HG03432 (cell line): ENCODE results near the gene SLC23A1.
A peak's percentile ranks its signal among the peaks of the same experiment; 100 is the strongest.
"Not testable (repeated sequence)": the region's sequence is repeated elsewhere in the genome, so short reads cannot be mapped to it uniquely, and the experiment has no call there.

ENCODE experiments used
- ATAC-seq: cut with Tn5 transposase; IDR thresholded peaks from one replicate; pipeline ENCODE4 v1.9.1; 2021; ENCODE audit warnings: mild to moderate bottlenecking, moderate library complexity; ENCODE audit not compliant: unreplicated experiment

Gene SLC23A1

DNA sequence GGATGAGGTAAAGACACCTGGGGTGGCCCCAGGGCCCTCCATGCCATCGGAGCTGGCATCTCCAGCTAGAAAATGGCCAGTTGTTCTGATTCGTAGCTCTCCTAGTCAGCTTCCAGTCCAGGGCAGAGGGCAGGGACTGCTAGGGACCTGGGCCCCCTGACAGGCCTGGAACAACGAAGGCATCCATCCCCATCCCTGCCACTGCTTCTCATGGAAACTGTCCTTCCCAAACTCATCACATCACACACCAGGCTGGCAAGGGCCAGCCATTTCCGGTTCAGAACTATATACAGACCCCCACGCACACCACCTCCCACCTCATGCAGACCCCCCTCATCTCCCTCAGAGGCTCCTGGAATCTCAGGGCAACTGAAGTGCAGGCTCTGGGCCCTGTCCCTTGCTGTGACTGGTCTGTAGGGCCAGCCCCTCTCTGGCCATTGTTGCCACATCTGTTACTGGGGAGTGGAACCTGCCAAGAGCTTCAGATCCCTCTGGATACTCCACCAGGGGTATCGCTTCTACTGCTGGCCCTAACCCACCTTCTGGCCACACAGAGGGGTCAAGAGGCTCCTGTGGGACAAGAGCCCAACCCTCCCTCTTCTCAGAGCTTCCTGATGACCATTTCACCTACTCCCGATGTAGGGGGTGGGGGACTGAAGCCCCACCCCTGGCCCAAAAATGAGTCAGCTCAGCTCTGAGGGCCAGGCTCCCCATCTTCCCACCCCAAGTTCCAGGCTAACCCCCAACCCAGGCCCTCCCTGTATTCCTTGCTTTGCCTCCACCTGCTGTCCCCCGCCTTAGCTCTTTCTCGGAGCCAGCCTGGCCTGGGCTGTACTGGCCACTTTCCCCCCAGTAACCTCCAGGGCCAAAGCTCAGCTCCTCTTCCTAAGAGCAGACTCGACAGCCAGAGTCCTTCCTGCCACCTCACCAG, 7.8 kb upstream of the SLC23A1 start:
- ATAC-seq, result no peak

GRCh38 chr5:139389701-139390638, 6.9 kb upstream of the SLC23A1 start, which contains the start of gene MZB1:
MZB1 (minus strand) TSS chr5:139389913; CDS start chr5:139389856, 57 bp downstream.
- ATAC-seq, result peak; percentile 39

- no peak for ATAC-seq
Measured at GRCh38 chr5:139388198-139388821, 5.2 kb upstream of the SLC23A1 start.

DNA sequence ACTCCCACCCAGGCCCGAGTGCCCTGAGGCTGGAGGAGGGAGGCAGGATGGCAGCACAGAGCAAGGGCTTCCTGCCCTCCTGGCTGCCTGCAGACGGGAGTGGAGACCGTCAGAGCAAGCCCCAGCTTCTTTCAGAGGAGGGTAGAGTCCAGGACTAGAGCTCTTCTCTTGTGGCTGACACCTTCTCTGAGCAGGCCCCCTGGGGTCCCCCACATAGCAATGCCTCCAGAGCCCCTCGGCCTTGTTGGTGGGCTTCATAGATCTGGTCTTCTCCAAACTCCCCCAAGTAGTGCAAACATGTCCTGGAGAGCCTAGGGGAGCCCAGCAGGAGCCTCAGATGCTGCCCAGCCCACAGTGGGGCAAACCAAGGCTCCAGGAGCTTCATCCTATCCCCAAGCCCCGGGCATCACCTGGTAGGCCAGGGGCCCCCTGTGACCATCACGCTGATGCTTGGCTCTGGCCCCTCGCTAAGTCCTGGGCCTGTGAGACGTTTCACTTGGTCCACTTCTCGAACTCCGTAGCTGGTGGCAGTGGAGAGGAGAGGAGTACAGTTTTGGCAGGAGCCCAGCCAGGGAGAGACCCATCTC, 4.6 kb upstream of the SLC23A1 start:
- ATAC-seq, result no peak

DNA sequence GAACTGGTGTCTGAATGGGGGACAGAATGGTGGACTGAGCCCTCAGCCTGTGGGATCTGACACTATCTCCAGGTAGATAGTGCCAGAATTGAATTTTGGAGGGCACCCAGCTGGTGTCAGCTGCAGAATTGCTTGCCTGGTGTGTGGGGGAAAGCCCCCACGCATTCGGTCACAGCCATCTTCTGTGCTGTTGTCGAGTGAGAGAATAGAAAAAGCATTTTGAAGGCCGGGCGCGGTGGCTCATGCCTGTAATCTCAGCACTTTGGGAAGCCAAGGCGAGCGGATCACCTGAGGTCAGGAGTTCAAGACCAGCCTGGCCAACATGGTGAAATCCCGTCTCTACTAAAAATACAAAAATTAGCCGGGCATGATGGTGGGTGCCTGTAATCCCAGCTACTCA, 3.9 kb upstream of the SLC23A1 start:
- not testable (repeated sequence) for ATAC-seq

DNA sequence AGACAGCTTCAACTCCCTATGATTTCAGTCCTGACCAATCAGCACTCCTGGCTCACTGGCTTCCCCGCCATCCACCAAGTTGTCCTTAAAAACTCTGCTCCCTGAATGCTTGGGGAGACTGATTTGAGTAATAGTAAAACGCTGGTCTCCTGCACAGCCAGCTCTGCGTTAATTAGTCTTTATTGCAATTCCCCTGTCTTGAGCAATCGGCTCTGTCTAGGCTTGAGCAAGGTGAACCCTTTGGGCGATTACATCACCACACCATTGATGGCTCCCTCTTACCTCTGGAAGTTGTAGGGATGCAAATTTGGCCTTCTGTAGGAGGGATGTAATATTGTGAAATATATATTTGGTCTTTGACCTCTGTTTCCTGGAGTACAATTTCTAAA, 2.9 kb upstream of the SLC23A1 start:
- no peak for ATAC-seq

DNA sequence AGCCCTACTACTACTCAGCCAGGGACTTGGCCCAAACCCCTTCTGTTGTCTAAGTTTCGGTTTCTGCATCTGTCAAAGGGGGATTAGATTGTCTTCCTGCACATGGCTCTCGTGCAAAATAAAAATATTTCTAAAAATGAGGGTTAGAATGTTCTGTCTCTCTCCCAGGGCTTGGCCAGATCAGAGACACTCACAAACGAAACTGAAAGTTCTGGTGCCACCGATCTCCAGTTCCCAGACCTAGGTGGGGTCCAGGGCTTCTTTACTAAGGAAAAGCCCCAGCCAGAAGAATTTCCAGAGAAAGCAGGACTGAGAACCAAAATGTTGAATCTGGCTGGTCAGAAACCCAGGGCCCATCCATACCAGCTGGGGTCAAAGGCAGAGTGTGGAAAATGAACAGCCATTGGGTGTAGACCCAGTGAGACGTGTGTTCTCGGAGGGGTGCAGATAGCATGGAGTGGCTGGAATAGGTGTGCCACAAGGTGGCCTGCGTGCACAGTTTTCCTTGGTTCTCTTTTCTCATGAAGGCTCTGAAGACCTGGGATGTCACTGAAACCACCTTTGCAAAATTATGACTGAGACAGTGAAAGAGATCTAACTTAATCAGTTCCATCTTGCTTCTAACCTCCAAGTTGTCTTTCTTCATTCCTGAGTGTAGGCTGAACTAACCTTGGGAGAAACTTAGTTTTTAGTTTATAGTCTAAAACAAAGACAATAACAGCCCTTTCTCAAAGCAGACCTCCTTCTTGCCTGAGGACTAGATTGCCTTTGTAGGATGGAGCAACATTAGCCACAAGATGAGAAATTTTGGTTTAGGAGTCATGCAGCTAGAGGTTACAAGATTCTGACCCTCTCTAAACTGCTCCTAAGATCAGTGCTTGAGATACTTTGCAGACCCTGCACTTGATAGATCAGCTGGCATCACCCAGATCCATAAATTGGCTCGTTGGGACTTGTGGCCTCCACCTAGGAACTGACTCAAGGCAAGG, 2.3 kb upstream of the SLC23A1 start:
- ATAC-seq, result no peak

GRCh38 chr5:139384591-139385051, 1.5 kb upstream of the SLC23A1 start:
- ATAC-seq, result no peak

DNA sequence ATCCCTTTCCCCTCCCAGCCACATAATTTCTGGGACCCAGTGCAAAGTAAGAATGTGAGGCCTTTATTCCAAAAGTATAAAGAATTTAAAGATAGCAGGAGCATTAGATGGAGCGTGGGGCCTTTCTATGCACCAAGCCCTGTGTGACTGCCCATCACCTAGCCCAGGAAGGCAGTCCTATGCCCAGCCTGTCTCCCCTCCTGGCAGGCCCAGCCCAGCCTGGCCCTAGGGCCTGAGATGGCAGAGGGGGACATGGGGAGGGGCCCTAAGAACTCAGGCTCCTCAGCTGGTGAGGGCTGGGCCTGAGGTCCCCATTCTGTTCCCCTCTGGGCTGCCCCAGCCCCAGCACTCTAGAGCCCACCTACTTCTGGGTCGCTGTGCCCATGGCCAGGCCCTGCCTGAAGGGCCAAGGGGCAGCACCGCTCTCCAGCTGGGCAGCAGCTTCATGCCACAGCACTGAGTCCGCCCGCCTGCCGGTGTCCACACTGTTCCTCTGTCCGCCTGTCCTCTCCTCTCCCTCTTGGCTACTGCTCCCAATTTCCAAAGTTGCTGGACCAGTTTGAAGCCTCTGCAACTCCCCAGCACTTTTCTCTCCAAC, 995 bp upstream of the SLC23A1 start:
- ATAC-seq, result no peak

DNA sequence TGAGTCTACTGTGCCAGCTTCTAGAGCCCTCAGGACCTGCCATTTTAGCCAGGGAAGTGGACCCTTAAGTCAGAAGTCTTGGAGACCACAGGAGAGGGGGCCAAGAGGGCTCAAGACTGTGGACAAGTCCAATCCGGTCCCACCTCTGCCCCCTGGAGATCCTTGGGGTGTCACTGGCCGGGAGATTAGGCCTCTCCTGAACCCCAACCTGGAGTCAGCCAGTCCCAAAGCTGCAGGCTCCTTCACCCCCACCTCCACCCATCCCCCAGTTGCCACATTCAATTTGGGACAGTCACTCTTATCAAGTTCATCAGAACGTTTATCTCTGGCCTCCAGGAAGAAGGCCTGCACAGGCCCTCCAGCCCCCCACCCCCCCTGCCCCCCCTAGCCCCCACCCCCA, 290 bp downstream of the SLC23A1 start:
- ATAC-seq, result no peak

DNA sequence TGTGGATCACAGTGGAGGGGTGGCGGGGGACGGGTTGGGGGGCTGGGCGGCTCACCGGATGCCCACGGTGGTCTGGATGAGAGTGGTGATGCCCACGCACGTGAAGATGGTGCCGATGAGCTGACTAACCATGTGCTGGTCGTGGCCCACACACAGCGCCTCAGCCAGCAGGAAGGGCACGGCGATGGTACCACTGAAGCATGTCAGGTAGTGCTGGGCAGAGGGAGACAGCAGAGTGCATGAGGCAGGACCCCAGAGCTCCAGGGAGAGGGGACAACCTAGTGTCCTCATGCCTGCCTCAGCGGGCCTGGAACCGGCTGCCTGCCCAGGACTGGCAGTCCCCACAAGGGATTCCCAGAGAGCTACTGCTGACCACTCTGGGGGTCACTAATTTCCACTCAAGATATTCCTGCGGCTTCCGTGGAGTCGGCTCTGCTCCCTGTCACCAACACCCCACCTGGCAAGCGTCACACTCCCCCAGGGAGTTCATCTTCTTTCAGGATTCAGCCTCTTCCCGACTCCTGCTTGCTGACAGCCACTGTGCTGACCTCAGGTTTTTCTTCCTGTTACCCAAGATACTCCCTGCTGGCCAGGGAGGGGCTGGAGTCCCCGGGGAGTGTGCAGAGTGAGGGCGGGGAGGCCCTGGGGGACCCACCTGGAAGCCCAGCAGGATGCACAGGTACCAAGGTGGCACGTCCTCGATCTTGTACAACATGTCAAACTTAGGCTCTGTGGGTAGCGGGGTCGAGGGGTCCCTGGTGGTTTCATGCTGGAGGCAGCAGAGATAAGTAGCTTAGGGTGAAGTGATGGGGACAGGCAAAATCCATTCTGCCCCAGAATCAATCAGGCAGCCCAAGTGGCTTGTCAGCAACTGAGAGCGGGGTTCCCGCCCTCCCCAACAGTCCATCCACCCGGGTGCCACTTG, 998 bp downstream of the SLC23A1 start:
- ATAC-seq, result no peak

DNA sequence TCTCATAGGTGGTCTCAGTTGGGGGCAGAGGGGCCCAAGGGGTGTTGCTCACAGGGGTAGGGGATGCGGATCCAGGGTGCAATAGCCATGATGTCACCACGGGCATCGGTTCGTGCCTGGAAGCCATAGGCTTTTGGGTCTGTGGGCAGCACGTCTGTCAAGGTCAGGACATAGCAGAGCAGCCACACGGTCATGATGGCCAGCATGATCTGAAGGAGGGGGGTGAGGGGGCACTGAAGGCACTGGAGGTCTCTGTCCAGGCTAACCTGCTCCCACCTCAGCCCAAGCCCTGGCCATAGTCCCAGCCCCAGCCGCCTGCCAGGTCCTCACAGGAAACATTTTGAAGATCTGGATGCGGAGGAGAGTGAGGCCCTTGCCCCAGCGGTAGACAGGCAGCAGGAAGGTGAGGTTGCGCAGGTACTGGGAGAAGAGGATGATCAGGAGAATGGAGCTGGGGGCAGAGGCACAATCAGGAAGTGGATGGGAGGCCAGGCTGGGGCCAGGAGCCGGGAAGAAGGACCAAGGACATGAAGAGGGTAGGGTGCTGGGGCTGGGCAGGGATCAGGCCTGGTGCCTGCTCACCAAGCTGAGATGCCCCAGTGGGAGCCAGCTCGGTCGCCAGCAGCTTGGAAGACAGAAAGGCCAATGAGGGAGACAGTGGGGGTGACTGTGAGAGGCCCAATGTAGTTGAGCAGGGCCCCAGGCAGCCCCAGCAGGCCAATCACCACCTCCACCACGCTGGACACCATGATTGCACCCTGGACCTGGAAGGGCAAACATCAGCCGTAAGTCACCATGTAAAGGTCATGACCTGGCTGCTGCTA, 3.3 kb downstream of the SLC23A1 start:
- no peak for ATAC-seq

DNA sequence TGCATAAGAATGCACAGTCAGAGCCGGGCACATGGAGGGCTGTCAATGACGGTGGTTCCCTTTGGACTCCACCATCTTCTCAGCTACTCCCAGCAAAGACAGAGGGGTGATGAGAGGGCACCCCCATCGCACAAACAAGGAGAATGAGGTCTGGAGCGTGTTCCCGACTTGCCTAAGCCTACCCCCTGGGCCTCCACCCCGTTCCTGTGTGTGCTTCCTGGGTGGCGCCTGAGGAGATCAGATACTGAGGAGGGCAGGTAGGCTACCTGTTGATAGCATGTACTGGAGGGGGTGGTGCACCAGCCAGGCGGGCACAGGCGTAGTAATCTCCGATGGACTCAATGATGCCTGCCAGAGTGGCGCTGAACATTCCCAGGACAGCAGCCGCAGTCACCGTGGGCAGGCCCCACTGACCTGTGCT, 4.1 kb downstream of the SLC23A1 start:
- no peak for ATAC-seq

- ATAC-seq, result no peak
Measured at GRCh38 chr5:139378101-139378825, 4.8 kb downstream of the SLC23A1 start.

DNA sequence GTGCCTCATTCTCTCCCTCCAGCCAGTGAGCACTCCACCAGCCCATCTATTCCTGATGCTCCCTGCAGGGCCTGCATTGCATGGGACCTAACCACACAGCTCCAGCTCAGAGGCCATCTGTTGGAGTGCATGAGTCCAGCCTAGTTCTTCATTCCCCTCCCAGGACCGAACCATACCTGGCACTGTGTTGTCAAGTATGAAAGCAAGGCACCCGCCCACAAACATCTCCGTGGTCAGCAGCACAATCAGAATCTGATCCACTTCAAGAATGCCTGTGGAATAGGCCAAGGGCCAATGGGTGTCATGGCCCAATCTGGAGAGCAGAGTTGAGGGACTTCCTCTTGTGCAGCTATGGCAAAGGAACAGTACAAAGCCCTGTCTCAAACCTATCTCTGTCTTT, 5.9 kb downstream of the SLC23A1 start:
- no peak for ATAC-seq

GRCh38 chr5:139376364-139376763, 6.7 kb downstream of the SLC23A1 start:
- ATAC-seq, result no peak
